ENCODE measurements around the gene IL15.

IL15 gene

DNA sequence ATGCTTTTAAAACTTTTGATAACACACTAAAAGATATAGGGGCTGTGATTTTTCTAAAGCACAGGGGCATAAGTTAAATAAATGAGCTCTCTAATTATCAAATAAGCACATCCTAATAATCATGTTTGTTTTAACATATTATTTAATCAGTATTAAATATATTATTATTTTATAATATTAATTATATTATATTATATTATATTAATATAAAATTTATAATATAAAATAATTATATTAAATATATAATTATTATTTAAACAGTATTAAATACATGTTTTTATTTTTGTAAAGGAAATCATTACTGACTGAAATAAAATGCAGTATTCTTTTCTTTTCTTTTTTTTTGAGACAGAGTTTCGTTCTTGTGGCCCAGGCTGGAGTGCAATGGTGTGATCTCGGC, 136.5 kb downstream of the IL15 start:
- H3K79me2 ChIP-seq (ENCODE audit: insufficient read depth, low read length) = no peaks in the 10 kb centered on the region
- no peak overlapping the region for H3K9ac ChIP-seq (ENCODE audit: low read length)
- TF ChIP-seq EZH2phosphoT487 (conservative IDR thresholded peaks at IDR 0.05; ENCODE audit: low read length) = no peak
- TF ChIP-seq, protein P1, sequence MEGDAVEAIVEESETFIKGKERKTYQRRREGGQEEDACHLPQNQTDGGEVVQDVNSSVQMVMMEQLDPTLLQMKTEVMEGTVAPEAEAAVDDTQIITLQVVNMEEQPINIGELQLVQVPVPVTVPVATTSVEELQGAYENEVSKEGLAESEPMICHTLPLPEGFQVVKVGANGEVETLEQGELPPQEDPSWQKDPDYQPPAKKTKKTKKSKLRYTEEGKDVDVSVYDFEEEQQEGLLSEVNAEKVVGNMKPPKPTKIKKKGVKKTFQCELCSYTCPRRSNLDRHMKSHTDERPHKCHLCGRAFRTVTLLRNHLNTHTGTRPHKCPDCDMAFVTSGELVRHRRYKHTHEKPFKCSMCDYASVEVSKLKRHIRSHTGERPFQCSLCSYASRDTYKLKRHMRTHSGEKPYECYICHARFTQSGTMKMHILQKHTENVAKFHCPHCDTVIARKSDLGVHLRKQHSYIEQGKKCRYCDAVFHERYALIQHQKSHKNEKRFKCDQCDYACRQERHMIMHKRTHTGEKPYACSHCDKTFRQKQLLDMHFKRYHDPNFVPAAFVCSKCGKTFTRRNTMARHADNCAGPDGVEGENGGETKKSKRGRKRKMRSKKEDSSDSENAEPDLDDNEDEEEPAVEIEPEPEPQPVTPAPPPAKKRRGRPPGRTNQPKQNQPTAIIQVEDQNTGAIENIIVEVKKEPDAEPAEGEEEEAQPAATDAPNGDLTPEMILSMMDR (IDR thresholded peaks at IDR 0.05; ENCODE audit: insufficient read depth, low read length, poor library complexity, severe bottlenecking) = no peak
- H3K9me2 ChIP-seq (replicated peaks; ENCODE audit: insufficient read depth, low read length) = no peaks in the 10 kb centered on the region
- H2AFZ ChIP-seq (ENCODE audit: low read depth, low read length, severe bottlenecking) = no peak overlapping the region
- no peaks in the 10 kb centered on the region for H4K20me1 ChIP-seq (ENCODE audit: low read depth, low read length)
- no peak overlapping the region for H3K4me3 ChIP-seq (ENCODE audit: insufficient read depth, low read length, poor library complexity, severe bottlenecking)
- H3K27me3 ChIP-seq (ENCODE audit: low read length) = no peaks in the 10 kb centered on the region
- H3F3A ChIP-seq (ENCODE audit: insufficient read depth) = no peaks in the 10 kb centered on the region
- H3K9me3 ChIP-seq (ENCODE audit: insufficient read depth, low read length) = no peaks in the 10 kb centered on the region
- H3K27ac ChIP-seq (ENCODE audit: low read depth, low read length) = no peak overlapping the region
- H3K4me2 ChIP-seq (ENCODE audit: low read depth, low read length, poor library complexity, severe bottlenecking) = no peak overlapping the region
- no peaks in the 10 kb centered on the region for H3K36me3 ChIP-seq (ENCODE audit: low read length)

DNA sequence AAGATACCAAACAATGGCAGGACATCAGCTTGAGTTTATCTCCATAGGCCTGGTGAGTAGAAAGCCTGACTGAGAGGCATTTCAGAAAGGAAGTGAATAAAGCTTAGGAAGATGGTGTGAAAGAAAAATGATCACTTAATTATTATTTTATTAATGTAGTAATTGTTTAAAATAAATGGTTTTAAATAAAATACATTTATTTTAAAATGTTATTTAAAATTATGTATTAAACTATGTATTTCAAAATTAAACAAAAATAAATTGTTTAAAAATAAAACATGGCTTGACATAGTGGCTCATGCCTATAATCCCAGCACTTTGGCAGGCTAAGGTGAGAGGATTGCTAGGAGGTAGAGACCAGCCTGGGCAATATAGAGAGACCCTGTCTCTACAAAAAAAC, 145.8 kb downstream of the IL15 start:
- no peak overlapping the region for H2AFZ ChIP-seq (ENCODE audit: low read depth, low read length, severe bottlenecking)
- no peak overlapping the region for H3K4me3 ChIP-seq (ENCODE audit: insufficient read depth, low read length, poor library complexity, severe bottlenecking)
- no peaks in the 10 kb centered on the region for H3K9me3 ChIP-seq (ENCODE audit: insufficient read depth, low read length)
- H3K9ac ChIP-seq (ENCODE audit: low read length) = no peak overlapping the region
- H3K79me2 ChIP-seq (ENCODE audit: insufficient read depth, low read length) = no peaks in the 10 kb centered on the region
- H3K27me3 ChIP-seq (ENCODE audit: low read length) = no peaks in the 10 kb centered on the region
- H3K4me2 ChIP-seq (ENCODE audit: low read depth, low read length, poor library complexity, severe bottlenecking) = no peak overlapping the region
- H4K20me1 ChIP-seq (ENCODE audit: low read depth, low read length) = no peaks in the 10 kb centered on the region
- TF ChIP-seq EZH2phosphoT487 (conservative IDR thresholded peaks at IDR 0.05; ENCODE audit: low read length) = no peak
- no peaks in the 10 kb centered on the region for H3F3A ChIP-seq (ENCODE audit: insufficient read depth)
- no peaks in the 10 kb centered on the region for H3K9me2 ChIP-seq (replicated peaks; ENCODE audit: insufficient read depth, low read length)
- no peak overlapping the region for H3K27ac ChIP-seq (ENCODE audit: low read depth, low read length)
- no peaks in the 10 kb centered on the region for H3K36me3 ChIP-seq (ENCODE audit: low read length)
